ENCODE measurements around the gene MAGI1. TPM values are rescaled to one million over a fixed set of nuclear protein-coding genes. Genes with fewer than 3 reads are reported as not detected.

Gene MAGI1
- total RNA-seq, 1 experiment from 2014 or later, result 38.6 TPM

GRCh38 chr3:65422154-65422553, 616.6 kb downstream of the MAGI1 start (continued):
- TF ChIP-seq REST (IDR thresholded peaks at IDR 0.05; ENCODE audit: low read depth) (no peak), EZH2phosphoT487 (IDR thresholded peaks at IDR 0.05; ENCODE audit: borderline replicate concordance) (no peak), ZFX (IDR thresholded peaks at IDR 0.05) (no peak), EZH2 (IDR thresholded peaks at IDR 0.05) (no peak), POLR2AphosphoS5 (IDR thresholded peaks at IDR 0.05; ENCODE audit: low read depth, low read length) (no peak), JUND (IDR thresholded peaks at IDR 0.05) (no peak), CBX3 (IDR thresholded peaks at IDR 0.05; ENCODE audit: low read depth) (no peak), ELF1 (IDR thresholded peaks at IDR 0.05; ENCODE audit: borderline replicate concordance, low read depth) (no peak), ZBTB33 (IDR thresholded peaks at IDR 0.05; ENCODE audit: extremely low read depth, insufficient replicate concordance, low read length) (no peak)

- ATAC-seq (no peak), DNase-seq (ENCODE audit: low read depth, low spot score) (no peak)
- RAD21 ChIA-PET (ENCODE audit: low non-redundant PET in 1 of 2, low total read pairs in 2 of 2, uncharacterized antibody in 2 of 2, unreplicated experiment in 2 of 2), result no interaction called here
- Histone ChIP-seq H2AFZ (ENCODE audit: low read depth, low read length, poor library complexity, severe bottlenecking) (no peak overlapping the region), H3K36me3 (ENCODE audit: control insufficient read depth in 1 of 2, insufficient read depth in 2 of 2, low read length in 2 of 2) (no peaks in the 10 kb centered on the region), H3K4me1 (ENCODE audit: control insufficient read depth in 1 of 2, insufficient read depth in 2 of 2, low read length in 2 of 2) (no peaks in the 10 kb centered on the region), H3K4me2 (ENCODE audit: low read length) (no peak overlapping the region), H3K27me3 (ENCODE audit: insufficient read depth, low read length) (no peaks in the 10 kb centered on the region), H3K9me2 (ENCODE audit: insufficient read depth) (no peaks in the 10 kb centered on the region), H3K4me3 (replicated peaks in 1 of 2; ENCODE audit: low read depth in 1 of 2, low read length in 2 of 2) (no peak overlapping the region), H3K79me2 (ENCODE audit: insufficient read depth, low read length) (no peaks in the 10 kb centered on the region), H3K9me3 (ENCODE audit: control insufficient read depth in 1 of 2, insufficient read depth in 1 of 2, low read depth in 1 of 2, low read length in 2 of 2) (no peaks in the 10 kb centered on the region), H3K27ac (ENCODE audit: low read depth, low read length) (no peak overlapping the region), H4K20me1 (ENCODE audit: insufficient read depth) (no peaks in the 10 kb centered on the region), H3K9ac (ENCODE audit: low read length) (no peak overlapping the region)
- intact Hi-C loops (cut with micrococcal nuclease), result no loop called here
- TF ChIP-seq POLR2AphosphoS5 (IDR thresholded peaks at IDR 0.05; ENCODE audit: low read depth, low read length), result no peak
- no peak for TF ChIP-seq POLR2A (IDR thresholded peaks at IDR 0.05; ENCODE audit: borderline replicate concordance, extremely low read depth, insufficient read depth, insufficient read length)
- TF ChIP-seq SP1 (IDR thresholded peaks at IDR 0.05; ENCODE audit: low read depth), result no peak
- no peak for TF ChIP-seq YY1 (IDR thresholded peaks at IDR 0.05; ENCODE audit: extremely low read depth, insufficient replicate concordance, low read depth, low read length)
- no peak for TF ChIP-seq CBX3 (IDR thresholded peaks at IDR 0.05; ENCODE audit: low read depth)
- TF ChIP-seq EZH2phosphoT487 (IDR thresholded peaks at IDR 0.05; ENCODE audit: borderline replicate concordance), result no peak
- TF ChIP-seq REST (IDR thresholded peaks at IDR 0.05; ENCODE audit: low read depth), result no peak
- no peak for TF ChIP-seq MAX (IDR thresholded peaks at IDR 0.05)
- TF ChIP-seq ZFX (IDR thresholded peaks at IDR 0.05), result no peak
- no peak for TF ChIP-seq EZH2 (IDR thresholded peaks at IDR 0.05)
- CTCF ChIA-PET, result no interaction called here
- POLR2A ChIA-PET, result no interaction called here
- no TSS peak for BruUV-seq (replicated peaks)
Observed at GRCh38 chr3:65419233-65419632, 619.5 kb downstream of the MAGI1 start.
